K562 (cell line): ENCODE measurements around the gene ADAMTSL2. TPM values are rescaled to one million over a fixed set of nuclear protein-coding genes. Genes with fewer than 3 reads are reported as not detected.

Experiments used
- ATAC-seq: fragments of 200-7000 bp; cut with Tn5 transposase; 3 replicates; pipeline ENCODE4 v1.9.1; 2020; ENCODE audit warnings: moderate library complexity
- BruUV-seq: library from RNA; stranded (reverse); fragments of 400-500 nt; replicated peaks from 2 replicates; lab custom pipeline; 2021; lab: Mats Ljungman, UMichigan
- CTCF ChIA-PET: fragments of 300-600 bp; formaldehyde crosslinking; extraction: SDS; loops from one replicate; lab custom pipeline; 2021; ENCODE audit warnings: low intra/inter-chr PET ratio; lab: Yijun Ruan, JAX
- POLR2A ChIA-PET: fragments of 300-600, 350-650 bp; sonication (Branson Sonifier 250); formaldehyde crosslinking; extraction: SDS; loops from one replicate; lab custom pipeline; 2021; ENCODE audit warnings: antibody characterized with exemption, inconsistent platforms; lab: Yijun Ruan, JAX
- DNase-seq, 4 experiments: peaks; one replicate each; pipeline versions ENCODE4 v3.0.0 to v3.0.0-alpha.2; 2011 to 2018; ENCODE audit warnings: low spot score in 3 of 4, mixed read lengths in 3 of 4; ENCODE audit errors: extremely low read depth in 1 of 4
- FAIRE-seq: peaks from 2 replicates; lab custom pipeline; 2011; peaks lifted over from hg19 to GRCh38; lab: Jason Lieb, UNC
- H2AFZ ChIP-seq: 2 replicates; pipeline ENCODE4 v1.6.0; 2011; ENCODE audit warnings: low read depth, low read length, control low read depth, inconsistent platforms
- H3K27ac ChIP-seq: fragments of 200-600 bp; 3 replicates; pipeline ENCODE4 v1.8.0; 2011; ENCODE audit warnings: low read depth, mild to moderate bottlenecking, control low read depth, inconsistent platforms, low read length, moderate library complexity, mixed read lengths; ENCODE audit errors: extremely low read depth
- H3K27me3 ChIP-seq, 2 experiments: fragments of 300-600 bp in 1 of 2; 2 replicates in 1 of 2; 3 replicates in 1 of 2; pipeline versions ENCODE4 v1.6.0 to v1.8.0; 2011; ENCODE audit warnings: inconsistent platforms in 2 of 2, low read length in 2 of 2, mild to moderate bottlenecking in 1 of 2, mixed read lengths in 1 of 2, moderate library complexity in 1 of 2; ENCODE audit not compliant: control insufficient read depth in 2 of 2, insufficient read depth in 2 of 2
- H3K36me3 ChIP-seq: fragments of 300-600 bp; 3 replicates; pipeline ENCODE4 v1.8.0; 2011; ENCODE audit warnings: mild to moderate bottlenecking, low read length, inconsistent platforms; ENCODE audit not compliant: control insufficient read depth, insufficient read depth
- H3K4me1 ChIP-seq, 2 experiments: fragments of 200-600 bp in 1 of 2; replicated peaks in 1 of 2; 2 replicates in 1 of 2; 3 replicates in 1 of 2; pipeline versions ENCODE4 v1.5.1 to v1.8.0; 2011; ENCODE audit warnings: inconsistent platforms in 2 of 2, low read length in 2 of 2, mild to moderate bottlenecking in 1 of 2, mixed read lengths in 1 of 2, moderate library complexity in 1 of 2; ENCODE audit not compliant: control insufficient read depth in 2 of 2, insufficient read depth in 2 of 2
- H3K4me2 ChIP-seq: 2 replicates; pipeline ENCODE4 v1.6.1; 2011; ENCODE audit warnings: low read length, control low read depth, inconsistent platforms, mixed read lengths; ENCODE audit not compliant: insufficient read depth
- H3K4me3 ChIP-seq: fragments of 200-600 bp; sonication (generic), shearing (Covaris generic); 2 replicates; pipeline ENCODE4 v1.5.1; 2016; ENCODE audit warnings: control low read depth, inconsistent platforms
- H3K79me2 ChIP-seq: fragments of 200-600 bp; 3 replicates; pipeline ENCODE4 v1.8.0; 2011; ENCODE audit warnings: low read length, inconsistent platforms; ENCODE audit not compliant: control insufficient read depth, insufficient read depth
- H3K9ac ChIP-seq, 2 experiments: 2 replicates each; pipeline versions ENCODE4 v1.6.0 to v1.6.1; 2011; ENCODE audit warnings: low read depth in 2 of 2, low read length in 2 of 2, control low read depth in 1 of 2, inconsistent platforms in 1 of 2, mild to moderate bottlenecking in 1 of 2, mixed read lengths in 1 of 2; ENCODE audit not compliant: insufficient read depth in 1 of 2
- H3K9me1 ChIP-seq: one replicate; pipeline ENCODE4 v1.6.0; 2011; ENCODE audit warnings: inconsistent platforms, mild to moderate bottlenecking, low read length, moderate library complexity; ENCODE audit not compliant: control insufficient read depth, insufficient read depth
- H3K9me3 ChIP-seq: replicated peaks from 2 replicates; pipeline ENCODE4 v1.5.1; 2011; ENCODE audit warnings: low read depth, low read length, inconsistent platforms; ENCODE audit not compliant: control insufficient read depth, insufficient read depth
- H4K20me1 ChIP-seq: replicated peaks from 2 replicates; pipeline ENCODE4 v1.6.1; 2011; ENCODE audit warnings: low read length, inconsistent platforms, mixed read lengths; ENCODE audit not compliant: control insufficient read depth, insufficient read depth
- EZH2 ChIP-seq: IDR thresholded peaks from 2 replicates; pipeline ENCODE4 v1.6.1; 2012; ENCODE audit warnings: low read depth, mild to moderate bottlenecking, inconsistent platforms, low read length, borderline replicate concordance
- KLF16 ChIP-seq: IDR thresholded peaks from 2 replicates; pipeline ENCODE4 v1.6.1; 2016; ENCODE audit warnings: antibody characterized with exemption
- NCOA4 ChIP-seq: fragments of 450-650 bp; IDR thresholded peaks from 2 replicates; pipeline ENCODE4 v1.6.1; 2018; ENCODE audit warnings: mild to moderate bottlenecking; ENCODE audit not compliant: partially characterized antibody
- PHF8 ChIP-seq: fragments of 200-600 bp; sonication (generic); IDR thresholded peaks from 2 replicates; pipeline ENCODE4 v1.6.1; 2012; ENCODE audit warnings: mixed run types, mild to moderate bottlenecking, inconsistent platforms, low read length, moderate library complexity, borderline replicate concordance
- ZNF133 ChIP-seq: fragments of 250-450 bp; sonication (Bioruptor Pico); IDR thresholded peaks from 2 replicates; pipeline ENCODE4 v1.4.0; 2020; ENCODE audit warnings: mild to moderate bottlenecking
- ZNF830 ChIP-seq: fragments of 250-450 bp; sonication (Bioruptor Pico); IDR thresholded peaks from 2 replicates; pipeline ENCODE4 v1.5.0; 2021; ENCODE audit warnings: mild to moderate bottlenecking
- WGBS: fragments of 100-300 bp; shearing (Covaris generic); methylation state at CpG from one replicate; pipeline ENCODE4 v1.1.6; 2016; ENCODE audit warnings: low coverage, mixed read lengths; ENCODE audit not compliant: insufficient coverage; ENCODE audit errors: missing lambda C conversion rate; 5-methylcytosine and 5-hydroxymethylcytosine counted together
- in situ Hi-C: fragments of 300-500 bp; cut with MboI; formaldehyde crosslinking; loops from 4 replicates; pipeline ENCODE4 v1.15.0; 2018; ENCODE audit warnings: inconsistent platforms, mixed read lengths
- intact Hi-C: fragments of 100-400 bp; cut with micrococcal nuclease; formaldehyde crosslinking; loops from 2 replicates; pipeline ENCODE4 v1.14.2; 2022
- polyA plus RNA-seq, 8 experiments: library from polyadenylated mRNA; depleted of rRNA in 4 of 8; stranded (reverse) in 5 of 8; unstranded in 3 of 8; fragments of >200 nt; fragmentation: Nextera tagmentation in 2 of 8; fragmentation: Illumina TruSeq in 1 of 8; extraction: Ambion mirVana in 2 of 8; extraction: Trizol in 1 of 8; gene quantifications; 2 replicates each; pipeline versions ENCODE4 v1.2.1 to v1.2.3, GENCODE V29; 2011 to 2014; ENCODE audit warnings: inconsistent platforms in 1 of 8, missing spikeins in 1 of 8
- total RNA-seq, 7 experiments: library from RNA; depleted of rRNA in 6 of 7; stranded (reverse); fragments of >200 nt in 6 of 7; fragmentation: Illumina TruSeq in 2 of 7; extraction: Trizol in 2 of 7; gene quantifications; 2 replicates each; pipeline versions ENCODE4 v1.2.1 to v1.2.3, GENCODE V29; 2011 to 2021; ENCODE audit warnings: low replicate concordance in 1 of 7
- TF ChIP-seq, protein P1 (sequence below): fragments of 200-800 bp; sonication (Bioruptor generic); IDR thresholded peaks from 2 replicates; pipeline ENCODE4 v1.6.1; 2016; ENCODE audit warnings: missing genetic modification characterization, missing compliant biosample characterization
- TF ChIP-seq, protein P2 (sequence below): fragments of 250-450 bp; sonication (Bioruptor Pico); IDR thresholded peaks from 2 replicates; pipeline ENCODE4 v1.5.0; 2021
- TF ChIP-seq, protein P3 (sequence below), 3 experiments: fragments of 200-800 bp in 1 of 3; fragments of 250-450 bp in 1 of 3; fragments of 450-650 bp in 1 of 3; sonication (Bioruptor Pico) in 1 of 3; sonication (Bioruptor generic) in 1 of 3; formaldehyde crosslinking in 1 of 3; IDR thresholded peaks; 2 replicates each; pipeline versions ENCODE4 v1.6.1 to v1.8.0; 2016 to 2022; ENCODE audit warnings: mild to moderate bottlenecking in 2 of 3, missing genetic modification characterization in 2 of 3, missing compliant biosample characterization in 1 of 3, moderate library complexity in 1 of 3

ADAMTSL2 gene
- total and polyA plus RNA-seq, 9 of the 15 experiments (the other 6 are each of a cell fraction or from before 2014, with no cell fraction given) = 0.04 TPM; not detected in 8

DNA sequence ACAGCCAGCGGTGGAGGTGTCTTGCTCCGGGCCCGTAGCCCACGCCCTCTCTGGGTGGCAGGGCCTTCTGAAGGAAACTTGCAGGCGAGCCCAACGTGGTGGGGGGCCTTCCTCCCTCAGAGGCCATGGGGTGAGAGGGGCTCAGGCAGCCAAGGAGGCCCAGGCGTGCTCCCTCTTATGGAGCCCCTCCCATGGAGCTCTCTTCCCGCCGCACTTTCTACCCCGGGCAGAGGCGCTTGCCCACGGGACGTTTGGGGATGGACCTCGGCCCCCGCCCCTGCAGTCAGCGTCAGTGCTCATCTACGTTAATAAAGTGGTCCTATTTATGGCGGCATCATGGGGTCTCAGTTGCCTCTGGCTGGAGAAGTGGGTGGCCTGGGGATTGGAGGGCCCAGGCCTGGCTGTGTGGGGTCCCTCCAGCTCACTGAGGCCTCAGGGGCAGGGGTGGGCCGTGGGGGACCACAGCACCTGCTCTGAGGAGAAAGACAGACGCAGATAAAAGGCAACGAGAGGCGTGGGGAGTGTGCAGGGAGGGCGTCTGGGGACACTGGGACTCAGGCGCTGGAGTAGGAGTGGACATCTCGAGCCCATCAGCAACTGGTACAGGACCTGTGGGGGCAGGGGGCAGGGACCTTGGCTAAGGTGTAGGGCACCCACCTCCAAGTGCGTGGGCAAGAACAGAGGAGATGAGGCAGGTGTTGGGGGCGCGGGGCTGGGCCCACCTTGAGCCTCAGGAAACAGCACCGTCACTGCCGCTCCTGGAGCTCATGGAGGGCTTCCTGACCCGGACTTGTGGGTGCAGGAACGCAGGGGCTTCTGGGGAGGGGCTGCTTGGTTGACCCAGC, 40.9 kb downstream of the ADAMTSL2 start:
- H3K27me3 ChIP-seq = peaks cover 28 to 86% of the 10 kb centered on the region in 2 experiments; a peak in 4 of 5 replicates
- TF ChIP-seq EZH2 (no peak), KLF16 (no peak), NCOA4 (no peak), PHF8 (no peak), ZNF830 (no peak), ZNF133 (no peak)
- TF ChIP-seq, protein P1, sequence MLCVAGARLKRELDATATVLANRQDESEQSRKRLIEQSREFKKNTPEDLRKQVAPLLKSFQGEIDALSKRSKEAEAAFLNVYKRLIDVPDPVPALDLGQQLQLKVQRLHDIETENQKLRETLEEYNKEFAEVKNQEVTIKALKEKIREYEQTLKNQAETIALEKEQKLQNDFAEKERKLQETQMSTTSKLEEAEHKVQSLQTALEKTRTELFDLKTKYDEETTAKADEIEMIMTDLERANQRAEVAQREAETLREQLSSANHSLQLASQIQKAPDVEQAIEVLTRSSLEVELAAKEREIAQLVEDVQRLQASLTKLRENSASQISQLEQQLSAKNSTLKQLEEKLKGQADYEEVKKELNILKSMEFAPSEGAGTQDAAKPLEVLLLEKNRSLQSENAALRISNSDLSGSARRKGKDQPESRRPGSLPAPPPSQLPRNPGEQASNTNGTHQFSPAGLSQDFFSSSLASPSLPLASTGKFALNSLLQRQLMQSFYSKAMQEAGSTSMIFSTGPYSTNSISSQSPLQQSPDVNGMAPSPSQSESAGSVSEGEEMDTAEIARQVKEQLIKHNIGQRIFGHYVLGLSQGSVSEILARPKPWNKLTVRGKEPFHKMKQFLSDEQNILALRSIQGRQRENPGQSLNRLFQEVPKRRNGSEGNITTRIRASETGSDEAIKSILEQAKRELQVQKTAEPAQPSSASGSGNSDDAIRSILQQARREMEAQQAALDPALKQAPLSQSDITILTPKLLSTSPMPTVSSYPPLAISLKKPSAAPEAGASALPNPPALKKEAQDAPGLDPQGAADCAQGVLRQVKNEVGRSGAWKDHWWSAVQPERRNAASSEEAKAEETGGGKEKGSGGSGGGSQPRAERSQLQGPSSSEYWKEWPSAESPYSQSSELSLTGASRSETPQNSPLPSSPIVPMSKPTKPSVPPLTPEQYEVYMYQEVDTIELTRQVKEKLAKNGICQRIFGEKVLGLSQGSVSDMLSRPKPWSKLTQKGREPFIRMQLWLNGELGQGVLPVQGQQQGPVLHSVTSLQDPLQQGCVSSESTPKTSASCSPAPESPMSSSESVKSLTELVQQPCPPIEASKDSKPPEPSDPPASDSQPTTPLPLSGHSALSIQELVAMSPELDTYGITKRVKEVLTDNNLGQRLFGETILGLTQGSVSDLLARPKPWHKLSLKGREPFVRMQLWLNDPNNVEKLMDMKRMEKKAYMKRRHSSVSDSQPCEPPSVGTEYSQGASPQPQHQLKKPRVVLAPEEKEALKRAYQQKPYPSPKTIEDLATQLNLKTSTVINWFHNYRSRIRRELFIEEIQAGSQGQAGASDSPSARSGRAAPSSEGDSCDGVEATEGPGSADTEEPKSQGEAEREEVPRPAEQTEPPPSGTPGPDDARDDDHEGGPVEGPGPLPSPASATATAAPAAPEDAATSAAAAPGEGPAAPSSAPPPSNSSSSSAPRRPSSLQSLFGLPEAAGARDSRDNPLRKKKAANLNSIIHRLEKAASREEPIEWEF (CRISPR knock-in tag) = no peak
- TF ChIP-seq, protein P2, sequence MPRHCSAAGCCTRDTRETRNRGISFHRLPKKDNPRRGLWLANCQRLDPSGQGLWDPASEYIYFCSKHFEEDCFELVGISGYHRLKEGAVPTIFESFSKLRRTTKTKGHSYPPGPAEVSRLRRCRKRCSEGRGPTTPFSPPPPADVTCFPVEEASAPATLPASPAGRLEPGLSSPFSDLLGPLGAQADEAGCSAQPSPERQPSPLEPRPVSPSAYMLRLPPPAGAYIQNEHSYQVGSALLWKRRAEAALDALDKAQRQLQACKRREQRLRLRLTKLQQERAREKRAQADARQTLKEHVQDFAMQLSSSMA (CRISPR knock-in tag) = no peak
- TF ChIP-seq, protein P3, sequence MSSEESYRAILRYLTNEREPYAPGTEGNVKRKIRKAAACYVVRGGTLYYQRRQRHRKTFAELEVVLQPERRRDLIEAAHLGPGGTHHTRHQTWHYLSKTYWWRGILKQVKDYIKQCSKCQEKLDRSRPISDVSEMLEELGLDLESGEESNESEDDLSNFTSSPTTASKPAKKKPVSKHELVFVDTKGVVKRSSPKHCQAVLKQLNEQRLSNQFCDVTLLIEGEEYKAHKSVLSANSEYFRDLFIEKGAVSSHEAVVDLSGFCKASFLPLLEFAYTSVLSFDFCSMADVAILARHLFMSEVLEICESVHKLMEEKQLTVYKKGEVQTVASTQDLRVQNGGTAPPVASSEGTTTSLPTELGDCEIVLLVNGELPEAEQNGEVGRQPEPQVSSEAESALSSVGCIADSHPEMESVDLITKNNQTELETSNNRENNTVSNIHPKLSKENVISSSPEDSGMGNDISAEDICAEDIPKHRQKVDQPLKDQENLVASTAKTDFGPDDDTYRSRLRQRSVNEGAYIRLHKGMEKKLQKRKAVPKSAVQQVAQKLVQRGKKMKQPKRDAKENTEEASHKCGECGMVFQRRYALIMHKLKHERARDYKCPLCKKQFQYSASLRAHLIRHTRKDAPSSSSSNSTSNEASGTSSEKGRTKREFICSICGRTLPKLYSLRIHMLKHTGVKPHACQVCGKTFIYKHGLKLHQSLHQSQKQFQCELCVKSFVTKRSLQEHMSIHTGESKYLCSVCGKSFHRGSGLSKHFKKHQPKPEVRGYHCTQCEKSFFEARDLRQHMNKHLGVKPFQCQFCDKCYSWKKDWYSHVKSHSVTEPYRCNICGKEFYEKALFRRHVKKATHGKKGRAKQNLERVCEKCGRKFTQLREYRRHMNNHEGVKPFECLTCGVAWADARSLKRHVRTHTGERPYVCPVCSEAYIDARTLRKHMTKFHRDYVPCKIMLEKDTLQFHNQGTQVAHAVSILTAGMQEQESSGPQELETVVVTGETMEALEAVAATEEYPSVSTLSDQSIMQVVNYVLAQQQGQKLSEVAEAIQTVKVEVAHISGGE (CRISPR knock-in tag; IDR thresholded peaks at IDR 0.05) = no peak

More for the DNA sequence above, 40.9 kb downstream of the ADAMTSL2 start:
- BruUV-seq = no TSS peak
- Histone ChIP-seq H3K9me1 (no peaks in the 10 kb centered on the region), H2AFZ (no peak overlapping the region), H4K20me1 (peaks cover 28% of the 10 kb centered on the region; the same call in 1 of the 2 replicates), H3K4me3 (no peak overlapping the region), H3K27ac (no peak overlapping the region), H3K79me2 (no peaks in the 10 kb centered on the region), H3K9ac (no peak overlapping the region), H3K4me2 (no peak overlapping the region), H3K36me3 (no peaks in the 10 kb centered on the region), H3K4me1 (peaks cover 0 to 23% of the 10 kb centered on the region in 2 experiments; a peak in 2 of 5 replicates), H3K9me3 (no peaks in the 10 kb centered on the region)
- WGBS = 2% methylated on average over 26 of the region's 32 CpGs
- in situ Hi-C loops (no loop called here), intact Hi-C loops (no loop called here)
- CTCF ChIA-PET = no interaction called here
- ATAC-seq (no peak), FAIRE-seq (no peak), DNase-seq (no peak)
- POLR2A ChIA-PET = interaction anchor here (0.6 kb wide), 1 partner anchor 10 kb away, joined by 3 read pairs; no protein-coding TSS in a partner anchor
